Transverse colon (tissue), 4 donors: ENCODE results near the gene RNF14. TPM values are rescaled to one million over a fixed set of nuclear protein-coding genes. Genes with fewer than 3 reads are reported as not detected.

Experiments used
- DNase-seq: peaks from one replicate; pipeline ENCODE4 v3.0.0-alpha.2; 2019
- H3K27ac ChIP-seq, 4 donors: fragments of 200-600 bp; sonication (generic); 2 replicates each; pipeline ENCODE4 v1.5.1; 2016 to 2018; ENCODE audit warnings: inconsistent platforms in 4 of 4
- H3K27me3 ChIP-seq: fragments of 200-600 bp; sonication (generic); 2 replicates; pipeline ENCODE4 v1.5.1; 2017; ENCODE audit warnings: inconsistent platforms
- H3K36me3 ChIP-seq, 4 donors: fragments of 200-600 bp; sonication (generic); 2 replicates each; pipeline ENCODE4 v1.5.1; 2017 to 2019; ENCODE audit warnings: inconsistent platforms in 4 of 4
- H3K4me1 ChIP-seq, 4 donors: fragments of 200-600 bp; sonication (generic); 2 replicates each; pipeline ENCODE4 v1.5.1; 2017 to 2020; ENCODE audit warnings: inconsistent platforms in 4 of 4
- H3K4me3 ChIP-seq, 4 donors: fragments of 200-600 bp; sonication (generic); 1 replicate in 1 of 4; 2 replicates in 3 of 4; pipeline versions ENCODE4 v1.5.1 to v1.6.1; 2017 to 2019; ENCODE audit warnings: inconsistent platforms in 4 of 4
- H3K9me3 ChIP-seq, 2 donors: fragments of 200-600 bp; sonication (generic); 2 replicates each; pipeline ENCODE4 v1.5.1; 2017 to 2019; ENCODE audit warnings: inconsistent platforms in 2 of 2
- CTCF ChIP-seq, 5 experiments: fragments of 200-600 bp in 3 of 5; fragments of 450-650 bp in 2 of 5; sonication (generic) in 3 of 5; IDR thresholded peaks; 1 replicate in 2 of 5; 2 replicates in 3 of 5; pipeline ENCODE4 v1.5.1; 2016 to 2017; ENCODE audit warnings: antibody characterized with exemption in 5 of 5, inconsistent platforms in 3 of 5, mild to moderate bottlenecking in 2 of 5, moderate library complexity in 1 of 5
- EP300 ChIP-seq: sonication (generic); formaldehyde crosslinking; IDR thresholded peaks from one replicate; pipeline ENCODE4 v1.6.1; 2017; ENCODE audit warnings: antibody characterized with exemption, low read depth
- POLR2A ChIP-seq: fragments of 450-650 bp; IDR thresholded peaks from one replicate; pipeline ENCODE4 v1.6.1; 2016; ENCODE audit warnings: antibody characterized with exemption, mild to moderate bottlenecking, moderate library complexity
- POLR2AphosphoS5 ChIP-seq, 3 donors: sonication (generic); formaldehyde crosslinking; IDR thresholded peaks; one replicate each; pipeline ENCODE4 v1.6.1; 2016; ENCODE audit warnings: antibody characterized with exemption in 3 of 3
- WGBS, 2 donors: methylation state at CpG; one replicate each; pipeline ENCODE4 v1.1.5; 2018; ENCODE audit warnings: low coverage in 1 of 2; 5-methylcytosine and 5-hydroxymethylcytosine counted together
- in situ Hi-C, 4 donors: fragments of 200-750 bp; cut with MboI; loops; one replicate each; pipeline versions ENCODE4 v1.15.0 to v1.15.1; 2017; ENCODE audit warnings: low sequenced_read_pairs in 3 of 4, low pct_ligation_motif_present in 1 of 4, low pct_unique_long_range_greater_than_20kb in 1 of 4
- intact Hi-C: fragments of 100-400 bp; cut with DNase I; formaldehyde crosslinking; loops from one replicate; pipeline ENCODE4 v1.15.1; 2023; ENCODE audit warnings: low total_unique reads
- total RNA-seq, 4 donors: library from RNA; depleted of rRNA; stranded (reverse); fragments of >200 nt; gene quantifications; one replicate each; pipeline ENCODE4 v1.1.0, GENCODE V29; 2016

RNF14 gene
- total RNA-seq, 4 donors from 2014 or later = 15.3 to 66.7 (median 57.1) TPM

GRCh38 chr5:141963701-141964100, 5.2 kb upstream of the RNF14 start:
- Histone ChIP-seq H3K36me3 (no peaks in the 10 kb centered on the region), H3K27me3 (no peaks in the 10 kb centered on the region), H3K4me3 (no peak overlapping the region), H3K9me3 (no peaks in the 10 kb centered on the region), H3K4me1 (peaks cover 0 to 17% (median 5%) of the 10 kb centered on the region in 4 donors), H3K27ac (no peak overlapping the region)
- in situ Hi-C loops = loop anchor here in 1 of 4 donors (10.0 kb wide), 1 partner anchor 269 kb away; no protein-coding TSS in a partner anchor
- intact Hi-C loops = no loop called here
- TF ChIP-seq POLR2A = no peak
- TF ChIP-seq EP300 = no peak
- no peak for TF ChIP-seq POLR2AphosphoS5 (IDR thresholded peaks at IDR 0.05)
- no peak for TF ChIP-seq CTCF (IDR thresholded peaks at IDR 0.05)
- DNase-seq = no peak
- 48 to 52% methylated on average over 3 of the region's 3 CpGs for WGBS, 2 donors

GRCh38 chr5:141965071-141965470, 3.8 kb upstream of the RNF14 start:
- in situ Hi-C loops = loop anchor here in 1 of 4 donors (10.0 kb wide), 1 partner anchor 270 kb away; no protein-coding TSS in a partner anchor
- DNase-seq = no peak

GRCh38 chr5:141966275-141966962, 2.5 kb upstream of the RNF14 start:
- TF ChIP-seq POLR2A (no peak), POLR2AphosphoS5 (IDR thresholded peaks at IDR 0.05) (no peak), EP300 (no peak)
- no peaks in the 10 kb centered on the region for H3K36me3 ChIP-seq
- no peak overlapping the region for H3K4me3 ChIP-seq
- H3K27me3 ChIP-seq = no peaks in the 10 kb centered on the region
- H3K27ac ChIP-seq = no peak overlapping the region
- in situ Hi-C loops = loop anchor here in 1 of 4 donors (10.0 kb wide), 1 partner anchor 272 kb away; no protein-coding TSS in a partner anchor
- no peak for DNase-seq
- intact Hi-C loops = no loop called here
- no peaks in the 10 kb centered on the region for H3K9me3 ChIP-seq
- H3K4me1 ChIP-seq = peaks cover 10 to 24% (median 14%) of the 10 kb centered on the region in 4 donors
- WGBS, 2 donors = 77 to 85% methylated on average over 4 of the region's 4 CpGs

More at GRCh38 chr5:141965071-141965470, 3.8 kb upstream of the RNF14 start:
- no peak overlapping the region for H3K4me3 ChIP-seq
- no peaks in the 10 kb centered on the region for H3K27me3 ChIP-seq
- H3K36me3 ChIP-seq = no peaks in the 10 kb centered on the region
- 80% methylated on average over 1 to 7 of the region's 7 CpGs for WGBS, 2 donors
- peaks cover 2 to 23% (median 9%) of the 10 kb centered on the region in 4 donors for H3K4me1 ChIP-seq
- no peaks in the 10 kb centered on the region for H3K9me3 ChIP-seq
- H3K27ac ChIP-seq = no peak overlapping the region
- intact Hi-C loops = no loop called here
- TF ChIP-seq POLR2AphosphoS5 (IDR thresholded peaks at IDR 0.05) (no peak), EP300 (no peak), POLR2A (no peak), CTCF (IDR thresholded peaks at IDR 0.05) (no peak)

GRCh38 chr5:141966963-141967333, 2.0 kb upstream of the RNF14 start:
- in situ Hi-C loops (loop anchor here in 1 of 4 donors (10.0 kb wide), 1 partner anchor 272 kb away; no protein-coding TSS in a partner anchor), intact Hi-C loops (no loop called here)
- no peak overlapping the region for H3K4me3 ChIP-seq

More at GRCh38 chr5:141966963-141967333, 2.0 kb upstream of the RNF14 start:
- Histone ChIP-seq H3K36me3 (no peaks in the 10 kb centered on the region), H3K27me3 (no peaks in the 10 kb centered on the region), H3K4me1 (peaks cover 10 to 24% (median 14%) of the 10 kb centered on the region in 4 donors), H3K9me3 (no peaks in the 10 kb centered on the region), H3K27ac (no peak overlapping the region)
- no peak for TF ChIP-seq POLR2AphosphoS5 (IDR thresholded peaks at IDR 0.05)
- no peak for TF ChIP-seq CTCF (IDR thresholded peaks at IDR 0.05)
- no peak for TF ChIP-seq POLR2A
- TF ChIP-seq EP300 = no peak
- DNase-seq = no peak
- 90 to 92% methylated on average over 2 of the region's 2 CpGs for WGBS, 2 donors
